Right atrium auricular region (tissue), 2 donors: Measurements from ENCODE around the gene ALAS2. TPM values are rescaled to one million over a fixed set of nuclear protein-coding genes. Genes with fewer than 3 reads are reported as not detected.

Experiments
- DNase-seq: peaks from one replicate; pipeline ENCODE4 v3.0.0-alpha.2; 2019; ENCODE audit warnings: low spot score
- H3K27ac ChIP-seq, 2 donors: fragments of 200-600 bp; sonication (generic); 1 replicate in 1 of 2; 2 replicates in 1 of 2; pipeline ENCODE4 v1.5.1; 2016 to 2019
- H3K27me3 ChIP-seq, 2 donors: fragments of 200-600 bp; sonication (generic); one replicate each; pipeline versions ENCODE4 v1.5.1 to v1.6.0; 2017 to 2019
- H3K36me3 ChIP-seq: fragments of 200-600 bp; sonication (generic); one replicate; pipeline ENCODE4 v1.5.1; 2016
- H3K4me1 ChIP-seq, 2 donors: fragments of 200-600 bp; sonication (generic); one replicate each; pipeline versions ENCODE4 v1.5.1 to v1.6.0; 2017 to 2019
- H3K4me3 ChIP-seq, 2 donors: fragments of 200-600 bp; sonication (generic); 1 replicate in 1 of 2; 2 replicates in 1 of 2; pipeline ENCODE4 v1.5.1; 2017 to 2019; ENCODE audit warnings: mild to moderate bottlenecking in 1 of 2, moderate library complexity in 1 of 2
- H3K9me3 ChIP-seq, 2 donors: fragments of 200-600 bp; sonication (generic); one replicate each; pipeline ENCODE4 v1.5.1; 2019
- CTCF ChIP-seq, 2 donors: fragments of 200-600 bp; sonication (generic); IDR thresholded peaks; one replicate each; pipeline ENCODE4 v1.5.1; 2019; ENCODE audit warnings: antibody characterized with exemption in 2 of 2
- total RNA-seq, 2 donors: library from RNA; depleted of rRNA; stranded (reverse); fragments of >200 nt; gene quantifications; one replicate each; pipeline ENCODE4 v1.1.0, GENCODE V29; 2016

ALAS2 gene
- total RNA-seq, 2 donors from 2014 or later, result 8.3 to 9.8 TPM

DNA sequence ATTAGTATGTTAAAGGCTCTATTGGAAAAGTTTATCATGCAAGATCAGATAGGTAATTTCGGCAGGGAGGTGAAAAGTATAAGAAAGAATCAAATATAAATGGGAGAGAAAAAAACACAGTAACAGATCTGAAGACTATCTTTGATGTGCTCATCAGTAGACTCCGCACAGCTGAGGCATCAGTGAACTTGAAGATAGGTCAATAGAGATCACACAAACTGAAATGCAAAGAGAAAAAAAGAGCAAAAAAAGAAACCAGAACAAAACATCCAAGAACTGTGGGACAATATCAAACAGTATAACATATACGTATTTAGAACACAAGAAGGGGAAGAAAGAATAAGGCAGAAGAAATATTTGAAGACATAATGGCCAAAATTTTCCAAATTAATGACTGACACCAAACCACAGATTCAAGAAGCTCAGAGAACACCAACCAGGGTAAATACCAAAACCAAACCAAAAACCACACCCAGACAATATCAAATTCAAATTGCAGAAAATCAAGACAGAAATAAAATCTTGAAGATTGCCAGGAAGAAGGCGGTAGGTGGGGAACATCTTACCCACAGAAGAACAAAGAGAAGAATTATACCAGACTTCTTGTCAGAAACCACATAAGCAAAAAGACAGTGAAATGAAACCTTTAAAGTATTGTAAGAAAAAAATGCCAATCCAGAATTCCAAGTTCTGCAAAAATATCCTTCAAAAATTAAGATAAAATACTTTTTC is 65.8 kb downstream of the ALAS2 start:
- Histone ChIP-seq H3K36me3 (no peaks in the 10 kb centered on the region), H3K9me3 (peaks cover 0 to 12% of the 10 kb centered on the region in 2 donors), H3K4me3 (no peak overlapping the region), H3K27ac (no peak overlapping the region), H3K4me1 (no peaks in the 10 kb centered on the region), H3K27me3 (no peaks in the 10 kb centered on the region)
- no peak for DNase-seq
- no peak for TF ChIP-seq CTCF (IDR thresholded peaks at IDR 0.05)

GRCh38 chrX:54961750-54962149 is 69.0 kb downstream of the ALAS2 start:
- Histone ChIP-seq H3K4me3 (no peak overlapping the region), H3K9me3 (no peaks in the 10 kb centered on the region), H3K4me1 (no peaks in the 10 kb centered on the region), H3K36me3 (no peaks in the 10 kb centered on the region), H3K27ac (no peak overlapping the region), H3K27me3 (no peaks in the 10 kb centered on the region)
- TF ChIP-seq CTCF (IDR thresholded peaks at IDR 0.05), result no peak
- DNase-seq, result no peak

Other genes with a start within 250 kb of the ALAS2 start
- gene ITIH6, start 232.7 kb downstream of the ALAS2 start, total RNA-seq, result not detected
- gene MAGED2, start 223.2 kb downstream of the ALAS2 start, total RNA-seq, result 100 to 1,000 TPM; 124 to 131 TPM
- gene TRO, start 110.2 kb downstream of the ALAS2 start, total RNA-seq, result 1 to 10 TPM; 4.3 to 4.9 TPM
- gene PFKFB1, start 36.8 kb downstream of the ALAS2 start, total RNA-seq, result not detected
- gene APEX2, start 30.6 kb downstream of the ALAS2 start, total RNA-seq, result 1 to 10 TPM; 6.6 to 7.7 TPM
- not detected for gene PAGE2B, start 44.1 kb upstream of the ALAS2 start, total RNA-seq
- not detected for gene PAGE2, start 58.0 kb upstream of the ALAS2 start, total RNA-seq
- gene PAGE5, start 189.4 kb upstream of the ALAS2 start, total RNA-seq, result not detected
- not detected for gene PAGE3, start 233.9 kb upstream of the ALAS2 start, total RNA-seq